ENCODE results near the gene NCOA6.
"Not testable (repeated sequence)": the region's sequence is repeated elsewhere in the genome, so short reads cannot be mapped to it uniquely, and the experiment has no call there.

The NCOA6 gene

DNA sequence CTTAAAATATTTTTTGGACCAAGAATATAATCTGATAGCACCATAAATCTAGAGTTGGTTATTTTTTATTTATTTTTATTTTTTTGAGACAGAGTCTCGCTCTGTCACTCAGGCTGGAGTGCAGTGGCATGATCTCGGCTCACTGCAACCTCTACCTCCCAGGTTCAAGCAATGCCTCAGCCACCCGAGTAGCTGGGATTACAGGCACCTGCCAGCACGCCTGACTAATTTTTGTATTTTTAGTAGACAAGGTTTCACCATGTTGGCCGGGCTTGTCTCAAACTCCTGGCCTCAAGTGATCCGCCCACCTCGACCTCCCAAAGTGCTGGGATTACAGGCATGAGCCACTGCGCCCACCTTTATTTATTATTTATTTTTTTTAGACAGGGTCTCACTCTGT, 45.2 kb downstream of the NCOA6 start:
- not testable (repeated sequence) for DNase-seq (ENCODE audit: extremely low read depth in 1 of 2, low read depth in 1 of 2)

DNA sequence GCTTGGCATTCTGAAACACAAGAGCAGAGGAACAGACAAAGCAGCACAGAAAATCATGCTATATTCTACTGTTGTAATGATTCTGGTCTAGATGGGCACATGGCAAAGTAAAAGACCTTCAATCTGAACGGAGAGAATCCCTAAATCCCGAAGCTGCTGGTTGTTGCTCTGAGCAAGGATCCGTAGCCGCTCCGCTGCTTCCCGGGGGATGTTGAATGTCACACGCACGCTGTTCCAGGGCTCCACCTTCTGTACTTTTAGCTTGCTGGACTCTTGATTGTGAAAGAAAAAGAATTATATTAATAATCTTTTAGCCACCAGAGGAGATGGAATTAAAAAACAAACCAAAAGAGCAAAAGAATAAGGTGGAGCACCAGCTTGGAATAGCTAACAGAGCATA, 49.3 kb downstream of the NCOA6 start:
- DNase-seq (ENCODE audit: extremely low read depth in 1 of 2, low read depth in 1 of 2), result no peak

DNA sequence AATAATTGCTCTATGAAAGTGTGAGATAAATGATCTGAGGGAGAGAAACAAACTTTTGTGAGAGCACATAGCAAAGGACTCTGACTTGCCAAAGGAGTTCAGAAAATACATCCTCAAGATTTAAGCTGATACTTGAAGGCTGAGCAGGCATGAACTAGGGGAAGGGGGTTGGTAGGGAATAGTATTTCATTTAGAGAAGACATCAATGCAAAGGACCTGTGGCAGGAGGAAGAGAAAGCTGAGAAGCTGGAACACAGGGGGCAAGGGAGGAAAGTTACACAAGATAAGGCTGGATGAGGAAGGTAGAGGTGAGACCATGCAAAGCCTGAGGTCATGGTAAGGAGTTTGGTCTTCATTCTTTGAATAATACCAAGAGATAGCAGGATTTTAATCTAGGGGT, 50.6 kb downstream of the NCOA6 start:
- no peak for DNase-seq (ENCODE audit: extremely low read depth in 1 of 2, low read depth in 1 of 2)

DNA sequence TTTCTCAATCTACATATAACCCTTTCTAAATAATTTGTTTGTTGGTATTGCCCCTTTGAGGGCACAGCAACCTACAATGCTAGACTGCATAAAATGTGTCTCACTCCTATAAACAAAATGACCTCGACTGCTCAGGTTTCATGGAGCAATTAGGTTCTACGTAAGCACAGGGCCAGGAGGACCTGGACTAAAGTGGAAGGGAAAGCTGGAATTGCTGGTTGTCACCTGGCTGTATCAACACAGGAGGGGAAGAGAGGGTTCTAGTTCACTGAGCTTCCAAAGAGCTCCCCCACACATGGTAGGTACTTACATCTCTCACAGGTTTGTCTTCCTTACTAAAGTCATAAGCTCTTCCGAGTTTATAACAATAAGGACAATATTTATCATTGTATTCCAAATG, 51.0 kb downstream of the NCOA6 start:
- no peak for DNase-seq (ENCODE audit: extremely low read depth in 1 of 2, low read depth in 1 of 2)

DNA sequence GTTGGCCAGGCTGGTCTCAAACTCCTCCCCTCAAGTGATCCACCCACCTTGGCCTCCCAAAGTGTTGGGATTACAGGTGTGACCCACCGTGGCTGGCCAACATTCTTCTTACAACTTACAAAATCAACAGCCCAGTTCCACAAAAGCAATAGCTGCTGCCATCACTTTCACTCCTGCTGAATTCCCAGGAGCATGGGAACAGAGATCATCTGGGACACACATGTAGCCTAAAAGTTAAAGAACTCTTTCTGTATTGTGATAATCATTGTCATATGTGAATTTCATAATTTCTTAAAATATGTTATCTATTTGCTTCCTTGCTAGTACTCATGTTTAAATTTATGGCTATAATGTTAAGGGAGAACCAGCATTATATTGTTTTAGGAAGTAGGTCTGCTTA, 51.7 kb downstream of the NCOA6 start:
- no peak for DNase-seq (ENCODE audit: extremely low read depth in 1 of 2, low read depth in 1 of 2)

DNA sequence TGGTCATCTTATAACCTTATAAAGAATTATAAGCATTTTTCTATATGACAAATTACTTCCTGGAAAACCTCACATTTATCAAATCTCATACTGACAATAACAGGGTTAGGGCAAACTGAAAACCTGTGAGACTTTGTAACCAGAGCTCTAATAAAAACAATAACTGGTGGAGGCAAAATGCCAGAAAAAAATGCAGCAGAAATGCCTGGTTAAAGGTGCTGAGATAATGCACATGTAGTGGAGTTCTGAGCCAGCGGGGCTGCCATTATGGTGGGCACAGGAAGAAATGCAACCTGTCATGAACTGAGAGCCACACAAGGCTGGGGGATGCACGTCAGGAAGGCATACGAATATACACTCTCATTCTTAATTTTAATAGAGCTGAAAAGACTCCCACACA, 53.0 kb downstream of the NCOA6 start:
- no peak for DNase-seq (ENCODE audit: extremely low read depth in 1 of 2, low read depth in 1 of 2)

DNA sequence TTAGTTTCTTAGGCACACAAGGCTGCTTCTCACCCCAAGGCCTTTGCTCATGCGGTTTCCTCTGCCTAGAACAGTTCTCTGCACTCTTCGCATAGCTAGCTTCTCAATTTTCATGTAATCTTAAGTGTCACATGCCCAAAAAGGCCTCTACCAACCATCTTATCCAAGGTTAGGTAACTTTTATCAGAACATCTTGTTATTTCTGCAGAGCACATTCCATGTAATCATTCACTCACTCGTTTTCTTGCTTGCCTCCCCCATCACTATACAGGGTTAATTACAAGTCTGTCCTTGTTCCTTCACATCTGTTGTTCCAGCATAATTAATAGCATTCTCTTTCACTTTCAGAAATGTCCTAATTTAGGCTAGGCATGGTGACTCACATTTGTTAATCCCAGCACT, 53.8 kb downstream of the NCOA6 start:
- no peak for DNase-seq (ENCODE audit: extremely low read depth in 1 of 2, low read depth in 1 of 2)

DNA sequence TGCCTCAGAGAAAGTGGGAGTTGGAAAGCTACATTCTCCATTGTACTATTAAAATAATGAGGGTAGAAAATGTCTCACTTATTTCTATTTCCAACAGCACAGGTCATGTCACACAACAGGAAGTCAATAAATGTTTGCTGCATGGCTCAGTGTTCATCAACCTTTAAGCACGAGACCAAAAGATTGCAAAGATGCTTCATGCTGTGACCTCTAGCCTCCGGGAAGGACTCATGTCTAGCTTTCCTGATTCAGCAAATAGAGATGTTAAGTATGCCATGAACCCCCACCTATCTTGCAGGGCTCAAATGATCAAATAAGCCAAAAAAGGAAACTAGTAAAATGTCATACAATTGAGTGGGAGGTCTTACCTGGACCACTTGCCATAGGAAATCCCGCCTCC, 57.4 kb downstream of the NCOA6 start:
- no peak for DNase-seq (ENCODE audit: extremely low read depth in 1 of 2, low read depth in 1 of 2)

DNA sequence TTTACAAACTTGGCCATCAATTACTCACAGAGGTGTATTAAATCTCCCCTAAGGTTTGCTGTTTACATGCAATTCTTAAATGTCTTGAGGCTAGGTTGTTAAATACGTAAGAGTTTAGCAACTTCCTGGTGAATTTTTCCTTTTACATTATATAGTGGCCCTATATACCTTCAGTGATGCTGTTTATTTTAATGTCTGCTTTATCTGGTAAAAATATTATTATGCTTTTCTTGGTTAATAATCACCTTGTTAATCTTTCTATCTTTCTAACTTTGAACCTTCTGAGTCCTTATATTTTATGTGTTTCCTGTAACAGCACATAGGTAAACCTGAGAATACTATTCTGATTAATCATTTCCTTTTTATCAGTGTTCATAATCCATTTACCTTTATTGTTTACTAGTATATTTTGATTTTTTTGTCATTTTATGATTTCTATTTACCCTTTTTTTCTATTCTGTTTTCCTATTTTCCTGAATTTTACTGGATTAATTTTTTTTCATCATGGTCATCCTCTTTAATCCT, 63.4 kb downstream of the NCOA6 start:
- no peak for DNase-seq (ENCODE audit: extremely low read depth in 1 of 2, low read depth in 1 of 2)

DNA sequence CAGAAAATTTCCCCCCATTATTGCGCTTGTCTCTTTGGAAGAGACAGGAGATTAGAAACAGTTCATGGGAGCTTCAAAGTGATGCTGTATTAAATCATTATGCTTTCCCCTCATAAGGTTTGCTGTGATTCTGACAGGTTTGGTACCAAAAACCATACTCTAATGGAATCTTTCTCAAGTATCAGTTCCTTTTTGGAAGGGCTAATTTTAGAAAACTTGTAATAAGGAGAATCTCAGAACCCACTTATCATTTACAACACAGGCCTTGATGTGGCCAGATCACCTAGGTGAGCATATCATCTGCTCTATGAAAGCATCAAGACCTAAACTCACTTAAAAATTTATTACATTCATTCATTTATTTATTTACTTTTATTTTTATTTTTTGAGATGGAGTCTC, 70.1 kb downstream of the NCOA6 start:
- DNase-seq (ENCODE audit: extremely low read depth in 1 of 2, low read depth in 1 of 2), result no peak

DNA sequence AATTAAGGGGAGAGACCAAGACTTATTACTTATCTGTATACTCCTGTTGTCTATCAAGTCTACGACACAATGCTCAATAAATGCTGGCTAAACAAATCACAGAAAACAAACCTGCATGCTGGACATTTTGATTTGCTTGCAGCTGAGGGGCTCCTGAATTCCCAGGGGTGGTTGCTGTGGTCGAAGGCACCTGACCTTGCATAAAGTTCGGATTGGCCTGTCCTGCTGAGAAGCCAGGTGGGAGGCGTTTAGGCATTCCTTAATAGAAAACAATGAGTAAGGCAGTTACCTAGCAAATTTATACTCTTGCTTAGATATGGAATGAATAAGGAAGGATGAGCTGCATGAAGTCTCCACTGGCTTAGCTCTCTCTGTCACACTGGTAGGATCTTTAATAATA, 70.8 kb downstream of the NCOA6 start:
- DNase-seq (ENCODE audit: extremely low read depth in 1 of 2, low read depth in 1 of 2), result no peak

DNA sequence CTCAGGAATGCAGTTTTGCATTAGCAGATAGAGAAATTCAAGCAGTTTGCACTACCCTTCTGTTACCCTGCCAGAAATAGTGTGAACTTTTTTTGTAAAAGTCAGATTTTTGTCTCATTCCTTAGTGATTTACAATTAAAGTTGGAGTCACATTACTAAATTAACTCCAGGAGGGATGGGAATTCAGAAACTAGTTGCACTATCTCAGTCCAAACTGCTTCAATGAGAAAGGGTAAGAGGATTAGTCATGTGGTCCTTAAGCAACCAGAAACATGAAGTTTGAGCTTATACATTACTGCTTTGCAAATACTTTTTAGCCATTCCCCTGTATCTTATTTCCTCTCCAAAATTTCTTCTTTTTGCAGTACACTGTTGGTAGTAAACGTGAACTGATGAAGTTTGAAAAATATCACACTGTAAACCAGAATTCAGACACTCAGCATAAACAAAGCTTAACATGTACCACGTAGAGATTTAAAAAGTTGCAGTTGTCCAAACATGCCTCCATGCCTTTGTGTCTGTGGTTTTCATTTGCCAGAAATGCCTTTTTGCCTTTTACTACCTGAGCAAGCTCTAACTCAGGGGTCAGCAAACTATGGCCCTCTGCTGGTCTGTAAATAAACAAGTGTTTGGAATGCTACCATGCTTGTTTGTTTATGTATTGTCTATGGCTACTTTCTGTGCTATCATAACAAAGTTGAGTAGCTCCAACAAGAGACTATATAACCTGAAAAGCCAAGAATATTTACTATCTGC, 71.6 kb downstream of the NCOA6 start:
- DNase-seq (ENCODE audit: extremely low read depth in 1 of 2, low read depth in 1 of 2), result no peak

DNA sequence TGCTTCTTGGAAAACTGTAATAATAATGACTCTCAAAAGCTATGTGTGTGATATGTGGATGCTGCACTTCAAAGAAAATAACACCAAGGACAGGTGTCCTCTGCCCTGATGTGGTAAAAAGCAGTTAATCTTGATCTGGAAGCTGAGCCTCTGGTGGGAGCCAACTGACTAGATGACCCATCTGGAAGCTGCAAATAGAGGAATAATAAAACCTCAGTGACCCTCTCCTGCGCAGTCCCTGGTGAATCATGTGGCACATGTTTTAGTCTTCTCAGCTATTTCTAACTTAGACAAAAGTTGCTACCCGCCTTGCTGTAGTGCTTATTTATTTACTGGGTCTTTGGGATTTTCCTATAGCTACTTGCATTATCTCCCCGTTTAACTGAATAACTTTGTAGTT, 74.0 kb downstream of the NCOA6 start:
- DNase-seq (ENCODE audit: extremely low read depth in 1 of 2, low read depth in 1 of 2), result no peak

DNA sequence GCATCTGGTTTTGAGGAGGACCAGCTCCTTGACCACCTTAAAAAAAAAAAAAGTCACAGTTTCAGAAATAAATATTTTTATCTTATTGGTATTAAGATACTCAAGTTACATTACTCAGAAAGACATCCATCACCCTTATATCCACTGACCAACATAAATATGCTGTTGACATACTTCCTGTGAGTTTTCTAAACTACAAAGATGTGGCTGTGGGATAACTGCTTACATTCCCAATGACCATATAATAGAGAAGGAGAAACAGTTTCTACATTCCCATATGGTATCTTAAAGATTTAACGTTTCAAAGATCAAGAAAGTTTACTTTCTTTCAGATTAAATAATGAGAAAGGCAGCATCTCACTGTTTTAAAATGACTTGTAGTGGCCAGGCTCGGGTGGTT, 75.0 kb downstream of the NCOA6 start:
- no peak for DNase-seq (ENCODE audit: extremely low read depth in 1 of 2, low read depth in 1 of 2)

DNA sequence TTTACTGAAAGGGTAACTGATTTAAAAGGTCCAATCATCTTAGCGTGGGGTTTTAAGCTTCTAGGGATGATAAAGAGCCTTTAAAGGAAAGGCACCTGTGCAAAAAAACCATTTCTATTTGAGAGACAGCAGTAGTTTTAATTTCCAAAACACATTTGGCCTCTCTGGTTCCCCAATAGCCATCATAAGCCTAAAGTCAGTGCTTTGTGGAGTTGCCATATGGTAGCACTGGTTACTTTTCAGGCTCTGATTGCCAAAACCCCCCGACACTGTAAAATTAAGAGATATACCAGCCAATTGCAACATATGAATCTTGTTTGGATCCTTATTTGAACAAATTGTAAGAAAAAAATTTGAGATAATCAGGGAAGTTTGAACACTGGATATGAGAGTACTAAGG, 76.7 kb downstream of the NCOA6 start:
- no peak for DNase-seq (ENCODE audit: extremely low read depth in 1 of 2, low read depth in 1 of 2)

DNA sequence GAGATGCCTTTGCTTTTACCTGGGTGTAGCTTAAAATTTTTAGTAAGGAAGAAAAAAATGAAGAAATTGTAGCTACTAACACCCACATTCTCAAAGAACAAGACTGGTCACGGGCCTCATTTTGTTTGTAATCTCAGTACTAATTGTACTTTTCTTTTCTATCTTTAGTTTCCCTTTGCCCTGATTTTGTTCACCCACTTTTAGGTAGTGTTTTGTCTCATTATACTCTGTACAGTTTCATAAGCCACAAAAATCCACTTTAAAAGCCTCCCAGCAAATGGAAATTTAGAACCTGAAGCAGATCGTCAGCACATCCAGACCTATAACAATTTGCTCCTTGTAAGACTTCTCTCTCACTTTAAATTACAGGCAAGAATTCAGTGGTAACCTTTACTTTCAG, 78.0 kb downstream of the NCOA6 start:
- DNase-seq (ENCODE audit: extremely low read depth in 1 of 2, low read depth in 1 of 2), result no peak

DNA sequence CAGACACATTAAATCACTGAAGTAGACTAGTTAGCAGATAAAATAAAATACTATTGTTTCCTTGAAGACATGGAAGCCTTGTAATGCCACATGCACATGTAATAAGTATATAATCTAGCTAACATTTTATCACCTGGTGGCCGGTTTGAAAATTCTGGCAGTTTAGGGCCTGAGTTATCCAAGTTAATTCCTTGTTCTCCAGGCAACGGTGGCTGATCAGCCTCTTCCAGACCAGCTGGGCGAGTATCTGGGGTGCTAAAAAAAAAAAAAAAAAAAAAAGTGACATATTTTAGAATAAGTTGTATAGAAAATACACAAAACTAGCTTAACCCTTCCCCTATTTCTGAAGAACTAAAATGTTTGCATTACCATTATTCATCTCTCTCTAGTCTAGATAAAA, 78.8 kb downstream of the NCOA6 start:
- DNase-seq (ENCODE audit: extremely low read depth in 1 of 2, low read depth in 1 of 2), result no peak

DNA sequence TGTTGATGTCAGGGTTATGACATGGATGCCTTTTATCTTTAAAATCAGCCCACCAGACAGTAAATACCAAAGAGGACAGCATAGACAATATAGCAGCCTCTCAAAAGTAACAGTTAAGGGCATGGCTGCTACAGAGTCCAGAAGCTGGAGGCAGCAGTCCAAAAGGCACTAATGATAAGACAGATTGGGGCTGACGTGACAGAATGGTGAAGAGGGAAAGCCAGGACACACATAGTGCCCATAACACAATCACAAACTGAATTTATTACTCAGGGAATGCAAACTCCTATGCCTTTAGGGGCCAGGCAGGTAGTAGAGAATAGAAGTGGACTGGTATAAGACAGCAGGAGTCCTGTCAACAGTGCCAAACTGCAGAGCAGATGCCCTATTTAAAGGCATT, 80.6 kb downstream of the NCOA6 start:
- no peak for DNase-seq (ENCODE audit: extremely low read depth in 1 of 2, low read depth in 1 of 2)

DNA sequence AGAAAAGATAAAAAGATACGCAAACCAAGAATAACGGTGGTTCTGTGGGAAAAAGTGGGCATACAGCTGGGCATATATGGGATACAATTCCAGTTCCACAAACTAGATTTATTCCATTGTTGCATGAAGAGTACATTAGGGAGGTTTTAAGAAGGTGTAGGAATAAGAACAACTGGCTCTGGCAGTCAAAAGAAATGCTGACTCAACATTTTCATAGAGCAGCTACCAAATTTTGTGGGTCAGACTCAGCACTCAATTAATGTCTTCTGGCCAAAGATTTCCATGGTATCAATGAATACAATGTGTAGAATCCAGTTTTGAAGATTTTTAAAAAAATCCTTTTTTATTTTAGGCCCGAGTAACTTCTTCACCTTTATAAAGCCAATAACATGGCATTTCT, 81.1 kb downstream of the NCOA6 start:
- DNase-seq (ENCODE audit: extremely low read depth in 1 of 2, low read depth in 1 of 2), result no peak

DNA sequence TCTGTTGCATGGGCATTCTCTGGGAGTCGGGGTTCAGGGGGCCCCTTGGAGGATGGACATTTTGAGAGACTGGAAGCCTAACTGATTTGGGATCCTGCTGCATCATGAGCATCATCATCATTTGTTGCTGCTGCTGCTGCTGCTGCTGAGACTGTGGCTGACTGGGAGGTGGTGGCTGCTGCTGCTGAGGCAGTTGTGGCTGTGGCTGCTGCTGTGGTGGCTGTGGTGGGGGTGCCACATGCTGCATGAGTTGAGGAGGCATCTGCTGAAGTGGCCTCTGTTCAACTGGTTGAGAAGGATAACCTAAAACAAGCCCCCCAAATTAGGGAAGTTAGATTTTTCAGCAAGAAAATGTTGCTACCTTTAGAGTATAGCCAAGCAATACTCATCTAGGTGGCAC, 82.4 kb downstream of the NCOA6 start:
- no peak for DNase-seq (ENCODE audit: extremely low read depth in 1 of 2, low read depth in 1 of 2)

DNA sequence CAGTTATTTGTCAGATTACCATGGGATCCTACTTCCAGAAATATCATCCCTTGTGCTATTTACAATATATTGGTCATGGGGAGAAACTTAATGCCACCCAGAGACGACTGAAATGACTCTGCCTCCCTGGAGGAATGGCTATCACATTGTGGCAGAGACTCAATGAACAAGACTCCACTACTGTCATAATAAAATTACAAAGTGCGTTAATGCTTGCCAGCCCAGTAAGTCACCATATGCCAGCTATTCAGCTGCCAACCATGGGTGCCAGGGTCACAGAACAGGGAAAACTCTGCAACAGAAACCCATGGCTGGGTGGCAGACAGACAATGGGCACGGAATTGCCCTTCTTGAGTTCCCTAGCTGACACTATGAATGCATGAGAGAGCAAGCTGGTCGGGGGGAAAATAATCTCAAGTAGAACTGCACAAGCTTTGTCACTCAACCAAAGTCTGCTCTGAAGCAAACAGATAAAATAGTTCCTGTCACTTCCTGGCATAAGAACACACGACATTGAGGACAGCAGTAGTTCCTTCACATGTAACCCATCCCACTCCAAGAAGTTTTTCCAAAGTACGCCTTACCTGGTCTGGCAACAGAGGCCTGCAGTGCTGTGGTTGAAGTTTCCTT, 89.2 kb downstream of the NCOA6 start:
- no peak for DNase-seq (ENCODE audit: extremely low read depth in 1 of 2, low read depth in 1 of 2)

DNA sequence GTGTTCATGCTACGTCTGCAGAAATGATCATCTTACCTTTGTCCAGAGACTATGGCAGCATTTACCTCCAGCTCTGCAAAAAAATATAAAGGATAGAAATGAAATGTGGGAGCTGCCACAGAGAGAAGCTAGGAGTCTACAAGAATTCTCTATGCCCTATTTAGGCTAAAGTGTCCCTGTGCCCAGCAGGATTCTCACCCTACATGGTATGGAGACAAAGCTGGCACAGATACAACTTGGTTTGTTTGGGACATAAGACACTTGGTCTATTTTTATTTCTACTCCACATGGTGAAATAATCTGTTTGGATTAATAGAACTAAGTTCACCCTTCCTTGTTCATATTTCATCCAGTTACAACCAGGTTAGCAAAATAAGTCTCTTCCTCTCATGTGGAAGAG, 92.9 kb downstream of the NCOA6 start:
- DNase-seq (ENCODE audit: extremely low read depth in 1 of 2, low read depth in 1 of 2), result no peak

DNA sequence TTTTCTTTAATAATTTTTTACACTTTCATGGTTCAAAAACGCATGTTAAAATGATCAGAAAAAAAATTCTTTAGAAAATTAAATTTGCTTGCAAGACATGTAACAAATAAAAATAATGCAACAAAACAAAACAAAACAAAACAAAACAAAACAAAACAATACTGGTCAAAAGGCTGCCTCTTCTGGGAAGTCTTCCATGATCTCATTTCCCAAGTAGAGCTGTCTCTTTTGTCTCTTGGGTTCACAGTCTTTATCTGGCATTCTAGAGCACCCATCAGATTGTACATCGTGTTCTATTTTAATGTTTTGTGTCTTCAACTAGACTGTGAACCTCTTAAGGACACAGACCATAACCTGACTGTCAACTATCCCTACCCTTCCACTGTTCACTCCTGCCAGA, 96.0 kb downstream of the NCOA6 start:
- no peak for DNase-seq (ENCODE audit: extremely low read depth in 1 of 2, low read depth in 1 of 2)
